HepG2 (cell line): Measurements from ENCODE around the gene EPN2. TPM values are rescaled to one million over a fixed set of nuclear protein-coding genes. Genes with fewer than 3 reads are reported as not detected.

Experiments used
- ATAC-seq: fragments of 200-7000 bp; cut with Tn5 transposase; 3 replicates; pipeline ENCODE4 v1.9.1; 2020; ENCODE audit warnings: mild to moderate bottlenecking, moderate library complexity
- BruUV-seq: library from RNA; stranded (reverse); fragments of 400-500 nt; replicated peaks from 2 replicates; lab custom pipeline; 2021; lab: Mats Ljungman, UMichigan
- CTCF ChIA-PET: fragments of 300-600 bp; formaldehyde crosslinking; extraction: SDS; loops from one replicate; lab custom pipeline; 2021; ENCODE audit warnings: low total read pairs, inconsistent platforms, low intra/inter-chr PET ratio; lab: Yijun Ruan, JAX
- POLR2A ChIA-PET: fragments of 350-600 bp; sonication (Branson Sonifier 250); formaldehyde crosslinking; loops from one replicate; lab custom pipeline; 2020; ENCODE audit warnings: antibody characterized with exemption, inconsistent platforms; lab: Yijun Ruan, JAX
- DNase-seq: peaks from one replicate; pipeline ENCODE4 v3.0.0-alpha.2; 2015; ENCODE audit warnings: low spot score
- FAIRE-seq: peaks from 3 replicates; lab custom pipeline; 2011; peaks lifted over from hg19 to GRCh38; lab: Jason Lieb, UNC
- H2AFZ ChIP-seq: one replicate; pipeline ENCODE4 v1.6.1; 2011; ENCODE audit warnings: low read length, inconsistent platforms
- H3K27ac ChIP-seq: fragments of 300-600 bp; 3 replicates; pipeline ENCODE4 v1.8.0; 2011; ENCODE audit warnings: mixed run types, mild to moderate bottlenecking, mixed read lengths, low read length, inconsistent platforms; ENCODE audit not compliant: insufficient read depth; ENCODE audit errors: extremely low read length
- H3K27me3 ChIP-seq, 2 experiments: fragments of 200-600 bp in 1 of 2; 2 replicates in 1 of 2; 3 replicates in 1 of 2; pipeline versions ENCODE4 v1.6.0 to v1.8.0; 2011; ENCODE audit warnings: low read length in 2 of 2, mild to moderate bottlenecking in 2 of 2, moderate library complexity in 2 of 2, inconsistent platforms in 1 of 2; ENCODE audit not compliant: insufficient read depth in 2 of 2, control insufficient read depth in 1 of 2
- H3K36me3 ChIP-seq, 2 experiments: fragments of 200-600 bp in 1 of 2; replicated peaks in 1 of 2; 2 replicates in 1 of 2; 3 replicates in 1 of 2; pipeline versions ENCODE4 v1.5.1 to v1.8.0; 2011; ENCODE audit warnings: low read length in 2 of 2, inconsistent platforms in 1 of 2; ENCODE audit not compliant: insufficient read depth in 2 of 2, control insufficient read depth in 1 of 2
- H3K4me1 ChIP-seq: 2 replicates; pipeline ENCODE4 v1.5.1; 2012; ENCODE audit warnings: low read length, inconsistent platforms; ENCODE audit not compliant: insufficient read depth
- H3K4me2 ChIP-seq: 2 replicates; pipeline ENCODE4 v1.6.0; 2011; ENCODE audit warnings: low read depth, low read length, inconsistent platforms
- H3K4me3 ChIP-seq, 3 experiments: fragments of 200-600 bp in 1 of 3; sonication (generic), shearing (Covaris generic) in 1 of 3; replicated peaks in 1 of 3; 2 replicates each; pipeline ENCODE4 v1.5.1; 2011 to 2016; ENCODE audit warnings: low read length in 3 of 3, inconsistent platforms in 2 of 3, low read depth in 2 of 3, mild to moderate bottlenecking in 2 of 3, control low read depth in 1 of 3, mixed read lengths in 1 of 3; ENCODE audit not compliant: insufficient read depth in 1 of 3
- H3K79me2 ChIP-seq: one replicate; pipeline ENCODE4 v1.6.1; 2011; ENCODE audit warnings: low read length, inconsistent platforms; ENCODE audit not compliant: insufficient read depth
- H3K9ac ChIP-seq: 2 replicates; pipeline ENCODE4 v1.6.0; 2011; ENCODE audit warnings: mild to moderate bottlenecking, low read depth, low read length, inconsistent platforms; ENCODE audit not compliant: insufficient read depth
- H3K9me3 ChIP-seq: 2 replicates; pipeline ENCODE4 v1.5.1; 2012; ENCODE audit warnings: mild to moderate bottlenecking, low read length
- H4K20me1 ChIP-seq: 2 replicates; pipeline ENCODE4 v1.6.0; 2011; ENCODE audit warnings: inconsistent platforms, mild to moderate bottlenecking, low read length, moderate library complexity; ENCODE audit not compliant: insufficient read depth
- FOSL1 ChIP-seq: sonication (generic); formaldehyde crosslinking; IDR thresholded peaks from 2 replicates; pipeline ENCODE4 v1.9.0; 2021; ENCODE audit warnings: missing genetic modification reagents, borderline replicate concordance
- GMEB1 ChIP-seq: sonication (generic); formaldehyde crosslinking; IDR thresholded peaks from 2 replicates; pipeline ENCODE4 v1.5.1; 2020; ENCODE audit warnings: missing genetic modification reagents, mild to moderate bottlenecking, borderline replicate concordance
- HINFP ChIP-seq: sonication (generic); formaldehyde crosslinking; IDR thresholded peaks from 2 replicates; pipeline ENCODE4 v1.4.0; 2020; ENCODE audit warnings: low read depth, mild to moderate bottlenecking, missing genetic modification reagents
- HNRNPUL1 ChIP-seq: fragments of 200-400 bp; formaldehyde crosslinking; IDR thresholded peaks from 2 replicates; pipeline ENCODE4 v1.6.1; 2017; ENCODE audit warnings: low read depth, mild to moderate bottlenecking, low read length, moderate library complexity
- ZFYVE20 ChIP-seq: sonication (generic); formaldehyde crosslinking; IDR thresholded peaks from 2 replicates; pipeline ENCODE4 v1.8.0; 2023; ENCODE audit warnings: low read depth, mild to moderate bottlenecking, moderate library complexity, missing genetic modification reagents, borderline replicate concordance
- ZNF281 ChIP-seq: sonication (generic); formaldehyde crosslinking; IDR thresholded peaks from 2 replicates; pipeline ENCODE4 v1.4.0; 2020; ENCODE audit warnings: missing genetic modification reagents, borderline replicate concordance
- WGBS: methylation state at CpG from one replicate; pipeline ENCODE4 v1.1.6; 2017; ENCODE audit warnings: low lambda C conversion rate; 5-methylcytosine and 5-hydroxymethylcytosine counted together
- in situ Hi-C: cut with HindIII; loops from 2 replicates; pipeline ENCODE4 v1.10.0; 2017; ENCODE audit warnings: low pct_unique_long_range_greater_than_20kb; ENCODE audit not compliant: extremely low pct_ligation_motif_present
- intact Hi-C: fragments of 100-400 bp; cut with micrococcal nuclease; formaldehyde crosslinking; loops from one replicate; pipeline ENCODE4 v1.10.0; 2022; ENCODE audit not compliant: unreplicated experiment
- polyA plus RNA-seq, 8 experiments: library from polyadenylated mRNA; depleted of rRNA in 3 of 8; stranded (reverse) in 7 of 8; unstranded in 1 of 8; fragments of >200 nt; fragmentation: Illumina TruSeq in 4 of 8; extraction: Trizol in 4 of 8; gene quantifications; 2 replicates each; pipeline versions ENCODE4 v1.2.1 to v1.2.3, GENCODE V29; 2011 to 2016; ENCODE audit warnings: low read depth in 4 of 8, missing spikeins in 1 of 8, mixed read lengths in 1 of 8; ENCODE audit not compliant: insufficient read depth in 1 of 8
- total RNA-seq, 5 experiments: library from RNA; depleted of rRNA; stranded (reverse); fragments of >200 nt; fragmentation: Illumina TruSeq; extraction: Trizol; gene quantifications; 2 replicates each; pipeline ENCODE4 v1.2.3, GENCODE V29; 2016; ENCODE audit warnings: low read depth in 1 of 5

The EPN2 gene
- total and polyA plus RNA-seq, 2 of the 13 experiments (the other 11 are each of a cell fraction or from before 2014, with no cell fraction given) = 7.8 to 19.2 TPM

- Histone ChIP-seq H4K20me1 (peaks cover 7% of the 10 kb centered on the region; the same call in 1 of the 2 replicates), H3K79me2 (peaks cover 9% of the 10 kb centered on the region)
Observed at GRCh38 chr17:19264681-19265080, 27.5 kb downstream of the EPN2 start.

More at GRCh38 chr17:19264681-19265080, 27.5 kb downstream of the EPN2 start:
- intact Hi-C loops (no loop called here), in situ Hi-C loops (no loop called here)
- H3K27me3 ChIP-seq = no peaks in the 10 kb centered on the region
- no peaks in the 10 kb centered on the region for H3K9me3 ChIP-seq
- FAIRE-seq = no peak
- H3K36me3 ChIP-seq = no peaks in the 10 kb centered on the region; a peak in 2 of 5 replicates
- no peak for ATAC-seq
- CTCF ChIA-PET = no interaction called here
- H3K4me2 ChIP-seq = no peak overlapping the region
- H3K27ac ChIP-seq = no peak overlapping the region
- 90% methylated on average over 6 of the region's 6 CpGs for WGBS
- H3K4me3 ChIP-seq = no peak overlapping the region
- no peak overlapping the region for H3K9ac ChIP-seq
- POLR2A ChIA-PET = no interaction called here
- TF ChIP-seq GMEB1 (CRISPR knock-in tag) (no peak), ZNF281 (CRISPR knock-in tag) (no peak), HNRNPUL1 (no peak), ZFYVE20 (CRISPR knock-in tag) (no peak), HINFP (CRISPR knock-in tag) (no peak), FOSL1 (CRISPR knock-in tag) (no peak)
- H3K4me1 ChIP-seq = peaks cover 10% of the 10 kb centered on the region; the same call in 1 of the 2 replicates
- no peak overlapping the region for H2AFZ ChIP-seq
- DNase-seq = no peak
- no TSS peak for BruUV-seq
